Hepatocyte (in vitro differentiated cells): Measurements from ENCODE around the gene MTMR3.

Experiments
- EZH2 ChIP-seq: fragments of 200-600 bp; sonication (generic); IDR thresholded peaks from 2 replicates; pipeline ENCODE4 v1.6.1; 2016; ENCODE audit warnings: antibody characterized with exemption, mild to moderate bottlenecking, borderline replicate concordance
- TF ChIP-seq, protein P1 (sequence below): fragments of 200-600 bp; sonication (generic); IDR thresholded peaks from 2 replicates; pipeline ENCODE4 v1.5.1; 2016; ENCODE audit warnings: antibody characterized with exemption, mild to moderate bottlenecking; ENCODE audit not compliant: poor library complexity

DNA sequence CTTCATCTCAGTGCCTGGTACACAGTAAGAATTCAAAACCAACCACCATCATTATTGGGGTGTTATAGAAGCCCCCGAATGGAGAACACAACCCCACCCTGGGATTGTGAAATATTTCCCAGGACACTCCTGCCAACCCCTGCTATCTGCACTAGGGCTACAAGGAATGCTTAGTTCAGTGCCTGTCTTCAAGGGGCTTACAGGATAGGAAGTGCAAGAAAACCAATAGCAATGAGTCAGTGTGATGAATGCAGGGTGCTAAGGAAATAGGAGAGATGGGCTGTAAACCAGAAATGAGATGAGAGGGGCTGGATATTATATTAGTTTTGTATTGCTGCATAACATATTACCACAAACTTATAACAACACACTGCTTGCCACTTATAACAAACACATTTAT, 43.9 kb upstream of the MTMR3 start:
- TF ChIP-seq, protein P1, sequence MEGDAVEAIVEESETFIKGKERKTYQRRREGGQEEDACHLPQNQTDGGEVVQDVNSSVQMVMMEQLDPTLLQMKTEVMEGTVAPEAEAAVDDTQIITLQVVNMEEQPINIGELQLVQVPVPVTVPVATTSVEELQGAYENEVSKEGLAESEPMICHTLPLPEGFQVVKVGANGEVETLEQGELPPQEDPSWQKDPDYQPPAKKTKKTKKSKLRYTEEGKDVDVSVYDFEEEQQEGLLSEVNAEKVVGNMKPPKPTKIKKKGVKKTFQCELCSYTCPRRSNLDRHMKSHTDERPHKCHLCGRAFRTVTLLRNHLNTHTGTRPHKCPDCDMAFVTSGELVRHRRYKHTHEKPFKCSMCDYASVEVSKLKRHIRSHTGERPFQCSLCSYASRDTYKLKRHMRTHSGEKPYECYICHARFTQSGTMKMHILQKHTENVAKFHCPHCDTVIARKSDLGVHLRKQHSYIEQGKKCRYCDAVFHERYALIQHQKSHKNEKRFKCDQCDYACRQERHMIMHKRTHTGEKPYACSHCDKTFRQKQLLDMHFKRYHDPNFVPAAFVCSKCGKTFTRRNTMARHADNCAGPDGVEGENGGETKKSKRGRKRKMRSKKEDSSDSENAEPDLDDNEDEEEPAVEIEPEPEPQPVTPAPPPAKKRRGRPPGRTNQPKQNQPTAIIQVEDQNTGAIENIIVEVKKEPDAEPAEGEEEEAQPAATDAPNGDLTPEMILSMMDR: no peak
- TF ChIP-seq EZH2: no peak
